ENCODE measurements around the gene NRAS.

The NRAS gene

GRCh38 chr1:114677691-114678090 lies 38.9 kb downstream of the NRAS start:
- H3K4me3 ChIP-seq (ENCODE audit: low read depth in 1 of 2, low read length in 2 of 2) = no peak overlapping the region
- no peak overlapping the region for H3K27ac ChIP-seq (ENCODE audit: low read length)
- no peaks in the 10 kb centered on the region for H3K9me3 ChIP-seq (ENCODE audit: insufficient read depth, low read length, severe bottlenecking)
- H2AFZ ChIP-seq (ENCODE audit: low read depth, low read length) = no peak overlapping the region
- TF ChIP-seq EZH2 (IDR thresholded peaks at IDR 0.05; ENCODE audit: borderline replicate concordance, low read depth, low read length, severe bottlenecking) (no peak), CTCF (IDR thresholded peaks at IDR 0.05; ENCODE audit: borderline replicate concordance, extremely low read depth, low read length, poor library complexity, severe bottlenecking) (no peak)
- no peak for ATAC-seq (ENCODE audit: insufficient read depth, low read depth)
- no peaks in the 10 kb centered on the region for H3K79me2 ChIP-seq (ENCODE audit: insufficient read depth, low read length)
- H3K27me3 ChIP-seq (ENCODE audit: insufficient read depth, low read length, poor library complexity) = peaks cover 8% of the 10 kb centered on the region
- H3K9ac ChIP-seq (ENCODE audit: low read depth, low read length) = no peak overlapping the region
- H3K4me2 ChIP-seq (ENCODE audit: insufficient read depth, low read length) = no peak overlapping the region
- H3K4me1 ChIP-seq (ENCODE audit: insufficient read depth, low read length) = no peaks in the 10 kb centered on the region
- no peaks in the 10 kb centered on the region for H4K20me1 ChIP-seq (ENCODE audit: insufficient read depth, low read length)
- DNase-seq = no peak
- H3K36me3 ChIP-seq (ENCODE audit: insufficient read depth, low read length) = no peaks in the 10 kb centered on the region

- H3K4me2 ChIP-seq (ENCODE audit: insufficient read depth, low read length) = no peak overlapping the region
- H4K20me1 ChIP-seq (ENCODE audit: insufficient read depth, low read length) = no peaks in the 10 kb centered on the region
- H3K79me2 ChIP-seq (ENCODE audit: insufficient read depth, low read length) = no peaks in the 10 kb centered on the region
- TF ChIP-seq EZH2 (IDR thresholded peaks at IDR 0.05; ENCODE audit: borderline replicate concordance, low read depth, low read length, severe bottlenecking) (no peak), CTCF (IDR thresholded peaks at IDR 0.05; ENCODE audit: borderline replicate concordance, extremely low read depth, low read length, poor library complexity, severe bottlenecking) (no peak)
- no peaks in the 10 kb centered on the region for H3K4me1 ChIP-seq (ENCODE audit: insufficient read depth, low read length)
- H3K36me3 ChIP-seq (ENCODE audit: insufficient read depth, low read length) = no peaks in the 10 kb centered on the region
- no peak overlapping the region for H3K9ac ChIP-seq (ENCODE audit: low read depth, low read length)
- H3K27ac ChIP-seq (ENCODE audit: low read length) = no peak overlapping the region
- ATAC-seq (ENCODE audit: insufficient read depth, low read depth) (no peak), DNase-seq (no peak)
- peaks cover 8% of the 10 kb centered on the region for H3K27me3 ChIP-seq (ENCODE audit: insufficient read depth, low read length, poor library complexity)
- no peak overlapping the region for H2AFZ ChIP-seq (ENCODE audit: low read depth, low read length)
- no peaks in the 10 kb centered on the region for H3K9me3 ChIP-seq (ENCODE audit: insufficient read depth, low read length, severe bottlenecking)
- H3K4me3 ChIP-seq (ENCODE audit: low read depth in 1 of 2, low read length in 2 of 2) = no peak overlapping the region
These were observed 40.5 kb downstream of the NRAS start for GRCh38 chr1:114676115-114676514.

- DNase-seq (no peak), ATAC-seq (ENCODE audit: insufficient read depth, low read depth) (no peak)
- Histone ChIP-seq H3K9me3 (ENCODE audit: insufficient read depth, low read length, severe bottlenecking) (no peaks in the 10 kb centered on the region), H3K36me3 (ENCODE audit: insufficient read depth, low read length) (no peaks in the 10 kb centered on the region), H3K9ac (ENCODE audit: low read depth, low read length) (no peak overlapping the region), H3K79me2 (ENCODE audit: insufficient read depth, low read length) (no peaks in the 10 kb centered on the region), H4K20me1 (ENCODE audit: insufficient read depth, low read length) (no peaks in the 10 kb centered on the region), H2AFZ (ENCODE audit: low read depth, low read length) (no peak overlapping the region), H3K4me1 (ENCODE audit: insufficient read depth, low read length) (no peaks in the 10 kb centered on the region), H3K4me3 (ENCODE audit: low read depth in 1 of 2, low read length in 2 of 2) (no peak overlapping the region), H3K27ac (ENCODE audit: low read length) (no peak overlapping the region), H3K27me3 (ENCODE audit: insufficient read depth, low read length, poor library complexity) (peaks cover 6% of the 10 kb centered on the region), H3K4me2 (ENCODE audit: insufficient read depth, low read length) (no peak overlapping the region)
- no peak for TF ChIP-seq EZH2 (IDR thresholded peaks at IDR 0.05; ENCODE audit: borderline replicate concordance, low read depth, low read length, severe bottlenecking)
- no peak for TF ChIP-seq CTCF (IDR thresholded peaks at IDR 0.05; ENCODE audit: borderline replicate concordance, extremely low read depth, low read length, poor library complexity, severe bottlenecking)
These were observed 44.7 kb downstream of the NRAS start for GRCh38 chr1:114671939-114672275.

Data from DND-41 (cell line).